Loucy (cell line): ENCODE data around the gene PHACTR1.

Source experiments
- H2AFZ ChIP-seq: fragments of 200-600 bp; sonication (generic); 2 replicates; pipeline ENCODE4 v1.6.0; 2016; ENCODE audit warnings: antibody characterized with exemption, mild to moderate bottlenecking, low read length, moderate library complexity
- H3F3A ChIP-seq: fragments of 200-600 bp; 2 replicates; pipeline ENCODE4 v1.6.0; 2016; ENCODE audit warnings: antibody characterized with exemption, low read depth, mild to moderate bottlenecking
- H3K27me3 ChIP-seq: fragments of 200-600 bp; sonication (generic); 2 replicates; pipeline ENCODE4 v1.6.1; 2014; ENCODE audit warnings: low read length, mild to moderate bottlenecking; ENCODE audit not compliant: insufficient read depth, poor library complexity, severe bottlenecking
- H3K36me3 ChIP-seq: fragments of 200-600 bp; sonication (generic); 2 replicates; pipeline ENCODE4 v1.6.1; 2016; ENCODE audit warnings: low read length; ENCODE audit not compliant: insufficient read depth
- H3K4me1 ChIP-seq: fragments of 200-600 bp; sonication (generic); 2 replicates; pipeline ENCODE4 v1.5.1; 2014; ENCODE audit warnings: low read length, mild to moderate bottlenecking; ENCODE audit not compliant: insufficient read depth, poor library complexity, severe bottlenecking
- H3K4me2 ChIP-seq: fragments of 200-600 bp; sonication (generic); 2 replicates; pipeline ENCODE4 v1.6.0; 2014; ENCODE audit warnings: antibody characterized with exemption, low read length, low read depth, mild to moderate bottlenecking; ENCODE audit not compliant: poor library complexity, severe bottlenecking
- H3K4me3 ChIP-seq: fragments of 200-600 bp; sonication (generic); 2 replicates; pipeline ENCODE4 v1.5.1; 2014; ENCODE audit warnings: low read length, mild to moderate bottlenecking, mixed read lengths; ENCODE audit not compliant: poor library complexity, severe bottlenecking
- H3K79me2 ChIP-seq: fragments of 200-600 bp; sonication (generic); 2 replicates; pipeline ENCODE4 v1.6.1; 2014; ENCODE audit warnings: low read length; ENCODE audit not compliant: insufficient read depth
- H3K9ac ChIP-seq: fragments of 200-600 bp; sonication (generic); 2 replicates; pipeline ENCODE4 v1.6.0; 2014; ENCODE audit warnings: mild to moderate bottlenecking, low read depth, low read length, moderate library complexity; ENCODE audit not compliant: poor library complexity, severe bottlenecking
- H3K9me2 ChIP-seq: fragments of 200-600 bp; sonication (generic); replicated peaks from 2 replicates; pipeline ENCODE4 v1.6.1; 2016; ENCODE audit warnings: low read depth, low read length, mixed read lengths
- H3K9me3 ChIP-seq: fragments of 200-600 bp; sonication (generic); 2 replicates; pipeline ENCODE4 v1.6.1; 2014; ENCODE audit warnings: mild to moderate bottlenecking, antibody characterized with exemption, low read length, low read depth; ENCODE audit not compliant: insufficient read depth
- H4K20me1 ChIP-seq: fragments of 200-600 bp; sonication (generic); 2 replicates; pipeline ENCODE4 v1.6.0; 2014; ENCODE audit warnings: antibody characterized with exemption, low read length, mild to moderate bottlenecking; ENCODE audit not compliant: insufficient read depth, poor library complexity, severe bottlenecking
- CTCF ChIP-seq: fragments of 200-600 bp; sonication (generic); conservative IDR thresholded peaks from 2 replicates; pipeline ENCODE4 v1.5.1; 2014; ENCODE audit warnings: mild to moderate bottlenecking, antibody characterized with exemption, low read length
- EZH2phosphoT487 ChIP-seq: fragments of 200-600 bp; IDR thresholded peaks from 2 replicates; pipeline ENCODE4 v1.6.1; 2018; ENCODE audit warnings: antibody characterized with exemption, mild to moderate bottlenecking, moderate library complexity, borderline replicate concordance

PHACTR1 gene

GRCh38 chr6:12968839-12969558 lies 252.4 kb downstream of the PHACTR1 start:
- no peak overlapping the region for H3K9ac ChIP-seq
- H3F3A ChIP-seq = no peaks in the 10 kb centered on the region
- no peak overlapping the region for H3K4me2 ChIP-seq
- no peaks in the 10 kb centered on the region for H3K9me3 ChIP-seq
- H3K4me3 ChIP-seq = no peak overlapping the region
- TF ChIP-seq EZH2phosphoT487 (no peak), CTCF (no peak)
- no peaks in the 10 kb centered on the region for H3K4me1 ChIP-seq
- no peak overlapping the region for H2AFZ ChIP-seq
- no peaks in the 10 kb centered on the region for H4K20me1 ChIP-seq
- no peaks in the 10 kb centered on the region for H3K27me3 ChIP-seq
- no peaks in the 10 kb centered on the region for H3K79me2 ChIP-seq
- H3K9me2 ChIP-seq = no peaks in the 10 kb centered on the region
- H3K36me3 ChIP-seq = no peaks in the 10 kb centered on the region

- H3K9me3 ChIP-seq = no peaks in the 10 kb centered on the region
- H3K9me2 ChIP-seq = no peaks in the 10 kb centered on the region
- TF ChIP-seq CTCF = no peak
- TF ChIP-seq EZH2phosphoT487 = no peak
- H3K27me3 ChIP-seq = no peaks in the 10 kb centered on the region
- H3K79me2 ChIP-seq = no peaks in the 10 kb centered on the region
- H3K36me3 ChIP-seq = no peaks in the 10 kb centered on the region
- H3F3A ChIP-seq = no peaks in the 10 kb centered on the region
- H3K9ac ChIP-seq = no peak overlapping the region
- no peak overlapping the region for H2AFZ ChIP-seq
- H3K4me2 ChIP-seq = no peak overlapping the region
- no peaks in the 10 kb centered on the region for H4K20me1 ChIP-seq
- H3K4me3 ChIP-seq = no peak overlapping the region
- no peaks in the 10 kb centered on the region for H3K4me1 ChIP-seq
Observed at GRCh38 chr6:12969966-12970365, 253.4 kb downstream of the PHACTR1 start.

GRCh38 chr6:12973386-12973785 lies 256.8 kb downstream of the PHACTR1 start:
- H3K79me2 ChIP-seq = no peaks in the 10 kb centered on the region
- H3K4me2 ChIP-seq = no peak overlapping the region
- H3F3A ChIP-seq = no peaks in the 10 kb centered on the region
- H3K9me2 ChIP-seq = no peaks in the 10 kb centered on the region
- H3K27me3 ChIP-seq = no peaks in the 10 kb centered on the region
- no peaks in the 10 kb centered on the region for H3K36me3 ChIP-seq
- TF ChIP-seq CTCF (no peak), EZH2phosphoT487 (no peak)
- H3K9ac ChIP-seq = no peak overlapping the region
- no peaks in the 10 kb centered on the region for H4K20me1 ChIP-seq
- H3K4me1 ChIP-seq = no peaks in the 10 kb centered on the region
- no peak overlapping the region for H3K4me3 ChIP-seq
- no peaks in the 10 kb centered on the region for H3K9me3 ChIP-seq
- H2AFZ ChIP-seq = no peak overlapping the region
